Stimulated activated CD8-positive, alpha-beta memory T cell treated with anti-CD3 and anti-CD28 coated beads, Interleukin-4, amount 100 ng/mL, for 4 hours (primary cell): Measurements from ENCODE around the gene ANGPTL8.

Source experiments
- DNase-seq, 2 donors: peaks; one replicate each; pipeline ENCODE4 v3.0.0-alpha.2; 2020; ENCODE audit warnings: low read depth in 2 of 2, low spot score in 1 of 2

Gene ANGPTL8

GRCh38 chr19:11236324-11237301 lies 2.8 kb upstream of the ANGPTL8 start:
- DNase-seq, result no peak

DNA sequence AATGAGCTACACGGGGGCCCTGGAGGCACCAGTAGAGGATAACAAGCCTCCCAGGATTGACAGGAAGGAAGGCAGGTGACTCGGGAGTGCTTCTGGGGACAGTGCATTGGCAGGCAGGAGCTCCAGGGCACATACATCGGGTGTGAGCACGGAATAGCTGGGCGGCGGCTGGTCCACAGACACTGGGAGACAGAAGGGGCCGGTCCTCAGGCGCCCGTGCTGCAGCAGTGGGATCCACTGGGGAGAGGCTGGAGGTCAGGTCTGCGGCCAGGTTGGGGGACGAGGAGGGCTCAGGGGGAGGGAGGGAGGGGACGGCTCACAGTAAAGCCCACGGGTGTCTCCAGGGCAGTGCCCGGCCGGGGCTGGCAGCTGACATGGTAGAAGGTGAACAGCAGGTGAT lies 2.1 kb upstream of the ANGPTL8 start:
- DNase-seq, result no peak

DNA sequence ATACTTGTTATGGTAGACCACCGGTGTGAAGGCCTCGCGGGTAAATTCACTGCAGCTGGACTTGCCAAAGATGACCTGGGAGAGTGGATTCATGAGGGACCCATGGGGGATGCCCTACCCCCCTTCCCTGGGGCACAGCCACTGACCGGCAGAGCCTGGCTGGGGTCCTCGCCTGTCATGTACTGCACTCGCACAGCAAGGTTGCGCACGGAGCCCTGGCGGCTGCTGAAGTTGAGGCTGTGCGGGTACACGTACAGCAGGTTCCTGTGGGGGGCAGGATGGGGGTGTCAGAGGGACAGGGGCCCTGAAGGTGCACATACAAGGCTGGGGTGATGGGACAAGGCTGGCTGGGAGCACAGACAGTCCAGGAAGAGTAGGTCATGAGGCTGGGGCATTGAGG lies 1.4 kb upstream of the ANGPTL8 start:
- DNase-seq, result no peak

DNA sequence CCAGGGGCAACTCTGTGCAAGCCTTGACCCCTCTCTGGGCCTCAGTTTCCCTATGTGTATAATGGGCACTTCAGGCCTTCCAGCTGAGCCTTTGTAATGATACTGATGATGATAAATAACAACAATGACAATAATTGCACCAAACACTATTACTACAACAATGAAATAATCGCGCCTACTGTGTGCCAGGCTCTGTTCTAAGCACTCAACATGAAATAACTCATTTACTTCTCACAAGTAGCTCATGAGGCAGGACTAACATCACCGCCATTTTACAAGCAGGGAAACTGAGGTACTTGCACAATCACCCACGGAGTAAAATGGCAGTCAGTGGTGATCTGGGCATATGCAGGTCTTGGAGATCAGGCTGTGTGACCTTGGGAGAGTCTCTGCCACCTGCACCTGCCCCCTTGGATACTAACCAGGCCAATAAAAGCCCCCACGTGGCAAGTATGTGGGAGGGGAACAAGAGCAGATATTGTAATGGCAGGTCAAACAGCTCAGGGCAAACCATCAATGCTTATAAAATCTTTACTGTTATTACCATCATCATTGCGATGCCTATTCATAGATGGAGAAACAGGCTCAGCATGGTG lies 540 bp upstream of the ANGPTL8 start:
- no peak for DNase-seq

- DNase-seq, result no peak
Observed at GRCh38 chr19:11240008-11240444, 607 bp downstream of the ANGPTL8 start.

- no peak for DNase-seq
Observed at GRCh38 chr19:11242025-11242424, 2.6 kb downstream of the ANGPTL8 start.

DNA sequence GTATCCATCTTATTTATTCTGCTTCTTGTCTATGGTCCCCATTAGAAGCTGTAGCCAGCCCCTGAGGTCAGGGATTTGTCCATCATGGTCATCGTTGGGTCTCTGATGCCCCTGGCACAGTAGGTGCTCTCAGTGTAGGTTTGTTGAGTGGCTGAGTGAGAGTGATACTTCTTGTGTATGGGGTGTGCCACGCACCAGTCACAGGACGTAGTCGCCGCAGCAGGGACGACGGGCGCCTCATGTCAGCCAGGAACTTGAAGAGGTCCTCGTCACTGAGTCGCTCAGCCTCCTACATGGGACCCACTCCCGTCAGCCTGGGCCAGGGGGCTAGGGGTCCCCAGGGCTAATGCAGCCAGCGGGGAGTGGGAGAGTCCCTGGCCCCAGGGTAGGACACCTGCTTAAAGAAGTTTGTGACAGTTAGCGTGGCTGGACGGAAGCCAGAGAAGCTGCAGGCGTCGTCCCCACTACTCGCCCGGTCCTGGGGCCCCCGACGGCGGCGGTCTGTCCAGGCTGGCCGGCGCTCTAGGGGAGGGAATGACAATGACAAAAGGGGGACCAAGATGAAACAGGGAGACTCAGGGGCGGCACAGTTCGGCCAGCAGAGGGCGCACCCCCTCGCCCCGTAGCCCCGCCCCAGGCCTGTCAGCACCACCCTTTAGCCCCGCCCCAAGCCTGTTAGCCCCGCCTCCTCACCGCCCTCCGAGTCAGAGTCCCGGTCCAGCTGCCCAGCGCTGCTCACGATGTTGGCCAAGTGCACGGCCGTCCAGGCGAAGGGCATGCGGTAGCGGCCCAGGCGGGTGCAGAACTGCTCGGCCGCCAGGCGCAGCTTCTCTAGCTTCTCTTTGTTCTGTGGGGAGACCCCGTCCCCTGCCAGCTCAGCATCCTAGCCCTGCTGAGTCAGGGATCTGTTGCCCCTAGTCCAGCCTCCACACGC lies 3.7 kb downstream of the ANGPTL8 start:
- DNase-seq, result peak; percentile 62 to 77

GRCh38 chr19:11243798-11244169 lies 4.4 kb downstream of the ANGPTL8 start:
- DNase-seq, result no peak

DNA sequence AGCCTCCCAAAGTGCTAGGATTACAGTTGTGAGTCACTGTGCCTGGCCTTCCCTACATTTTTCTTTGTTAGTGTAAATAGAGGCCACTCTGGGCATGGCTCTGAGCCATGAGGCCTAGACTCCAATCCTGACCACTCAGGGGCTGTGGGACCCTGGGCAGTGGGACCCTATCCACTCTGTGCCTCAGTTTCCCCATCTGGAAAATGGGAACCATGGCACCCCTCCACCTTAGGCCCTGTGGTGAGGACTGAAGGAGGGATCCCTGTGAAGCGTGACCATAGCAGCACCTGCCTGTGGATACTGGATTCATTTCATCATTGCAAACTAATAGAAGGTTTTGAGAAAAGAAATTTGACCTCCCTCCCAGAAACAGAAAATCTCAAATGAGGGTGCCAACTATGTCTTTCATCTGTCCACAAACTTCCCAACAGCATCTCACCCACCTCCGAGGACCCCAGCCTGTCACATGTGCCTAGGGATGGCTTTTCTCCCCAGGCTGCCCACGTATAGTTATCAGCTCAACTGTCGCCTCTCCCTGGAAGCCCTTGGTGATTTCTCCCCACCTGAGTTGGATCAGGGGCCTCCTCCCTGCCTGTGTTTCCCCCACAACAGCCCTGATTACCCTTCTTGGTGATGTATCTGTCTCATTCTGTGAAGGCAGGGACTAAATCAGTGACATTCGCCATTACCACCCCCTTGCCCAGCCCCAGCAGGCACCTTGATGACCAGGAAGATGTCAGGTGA lies 5.6 kb downstream of the ANGPTL8 start:
- no peak for DNase-seq

GRCh38 chr19:11246941-11247340 lies 7.5 kb downstream of the ANGPTL8 start:
- DNase-seq, result no peak

DNA sequence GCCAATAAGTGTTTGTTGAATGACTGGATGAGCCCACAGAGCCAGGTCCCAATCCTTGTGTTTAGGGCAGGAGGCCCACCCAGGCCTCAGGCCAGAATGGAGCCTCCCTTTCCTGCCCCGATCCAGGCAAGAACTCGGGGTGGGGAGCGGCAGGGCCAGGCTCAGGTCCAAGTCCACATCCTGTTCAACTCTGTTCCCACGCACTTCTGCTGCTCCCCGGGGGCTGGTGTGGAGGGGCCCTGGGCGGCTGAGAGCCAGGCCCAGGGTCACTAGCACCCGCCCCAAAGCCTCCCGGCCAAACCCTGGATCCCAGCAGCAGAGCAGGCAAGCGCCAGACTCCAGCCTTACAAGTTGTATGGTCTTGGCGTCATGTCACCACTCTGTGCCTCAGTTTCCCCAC lies 8.0 kb downstream of the ANGPTL8 start:
- no peak for DNase-seq

DNA sequence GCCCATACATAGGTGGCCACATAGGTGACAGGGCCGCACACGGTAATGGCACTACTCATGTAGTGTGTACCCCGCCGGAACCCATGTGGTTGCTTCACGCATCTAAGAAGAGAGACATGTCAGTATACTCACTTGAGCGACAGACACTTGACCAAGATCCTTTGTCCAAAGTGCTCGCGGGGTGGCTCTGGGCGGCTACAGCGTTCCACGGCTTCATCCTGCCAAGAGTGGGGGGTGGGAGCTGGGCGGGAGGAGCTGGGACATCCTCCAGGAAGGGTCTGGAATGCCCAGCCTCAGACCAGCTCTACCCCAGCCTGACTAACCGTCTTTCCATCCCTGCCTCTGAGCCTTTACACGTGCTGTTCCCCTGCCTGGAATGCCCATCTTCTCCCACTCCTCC lies 8.5 kb downstream of the ANGPTL8 start:
- DNase-seq, result no peak

GRCh38 chr19:11248852-11249251 lies 9.4 kb downstream of the ANGPTL8 start:
- DNase-seq, result no peak

GRCh38 chr19:11251217-11251616 lies 11.8 kb downstream of the ANGPTL8 start:
- no peak for DNase-seq

DNA sequence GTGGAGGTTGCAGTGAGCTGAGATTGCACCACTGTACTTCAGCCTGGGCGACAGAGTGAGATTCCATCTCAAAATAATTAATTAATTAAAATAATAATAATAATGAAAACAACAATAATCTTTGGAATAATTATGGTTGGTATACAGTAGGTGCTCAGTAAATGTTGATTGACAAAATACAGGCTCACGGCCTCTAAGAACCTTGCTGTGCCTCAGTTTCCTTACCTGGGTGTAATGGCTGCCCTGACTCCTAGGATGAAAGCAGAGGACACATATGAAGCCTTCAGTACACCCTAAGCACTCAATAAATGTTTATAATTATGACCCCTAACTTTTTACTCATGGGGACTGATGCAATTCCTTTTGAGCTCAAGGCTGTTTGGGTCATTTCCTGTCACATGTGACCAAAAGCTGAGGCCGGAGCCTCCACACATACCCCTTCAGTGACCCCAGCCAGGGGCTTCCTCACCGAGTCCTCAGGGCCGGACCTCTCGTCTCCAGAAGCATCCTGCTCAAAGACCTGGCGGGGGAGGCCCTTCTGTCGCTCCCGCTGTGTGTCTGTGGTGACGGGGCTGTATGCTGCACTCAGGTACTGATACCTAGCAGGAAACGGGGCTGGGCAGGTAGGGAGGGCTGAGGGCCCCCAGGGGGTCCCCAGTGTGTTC lies 12.4 kb downstream of the ANGPTL8 start:
- no peak for DNase-seq

- no peak for DNase-seq
Observed at GRCh38 chr19:11252665-11253355, 13.4 kb downstream of the ANGPTL8 start.

DNA sequence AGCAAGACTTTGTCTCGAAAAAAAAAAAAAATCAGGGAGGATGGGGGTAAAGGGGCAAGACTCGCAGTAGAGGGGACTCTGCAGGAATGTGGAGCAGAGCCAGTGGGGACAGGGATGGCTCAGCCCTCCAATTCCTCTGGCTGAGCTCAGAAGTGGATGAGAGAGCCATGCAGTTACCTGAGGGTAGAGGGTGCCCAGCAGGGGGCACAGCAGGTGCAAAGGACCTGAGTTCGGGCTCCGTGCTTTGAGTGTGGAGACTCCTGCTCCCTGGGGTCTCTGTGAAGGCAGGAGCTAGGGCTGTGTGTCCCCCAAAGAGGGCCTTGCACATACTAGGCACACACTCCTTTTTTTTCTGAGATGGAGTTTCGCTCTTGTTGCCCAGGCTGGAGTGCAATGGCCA lies 15.2 kb downstream of the ANGPTL8 start:
- no peak for DNase-seq

DNA sequence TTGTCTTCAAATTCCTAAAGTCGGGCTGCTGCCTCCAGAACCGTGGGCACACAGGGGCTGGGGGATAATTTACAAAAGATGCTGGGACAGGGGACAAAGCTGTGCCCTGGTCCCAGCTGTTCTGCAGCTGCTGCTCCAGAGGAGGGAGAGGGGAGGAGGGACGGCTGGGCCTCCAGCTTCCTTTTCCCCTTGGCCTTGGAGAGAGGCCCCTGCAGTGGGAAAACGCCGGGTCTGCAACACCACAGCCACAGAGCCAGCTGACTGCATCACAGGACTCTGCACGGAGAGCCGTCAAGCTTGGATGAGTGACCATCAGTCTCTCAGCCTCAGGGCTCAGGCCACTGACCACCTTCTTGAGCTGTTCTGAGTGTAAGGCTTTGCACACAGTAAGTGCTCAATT lies 16.8 kb downstream of the ANGPTL8 start:
- no peak for DNase-seq

- no peak for DNase-seq
Observed at GRCh38 chr19:11257846-11258380, 18.5 kb downstream of the ANGPTL8 start.
